ENCODE data around the gene TMED8.
"Not testable (repeated sequence)": the region's sequence is repeated elsewhere in the genome, so short reads cannot be mapped to it uniquely, and the experiment has no call there.

The TMED8 gene

GRCh38 chr14:77423423-77423822 is 46.5 kb upstream of the TMED8 start, which contains the start of gene NOXRED1:
Gene NOXRED1, minus strand, starts transcription at chr14:77423523. Its CDS starts 634 bp downstream, at chr14:77422889.
- no peak within 1 kb of the TSS for H3K9ac ChIP-seq (ENCODE audit: low read depth, low read length)
- no peaks in the 10 kb centered on the region for H4K20me1 ChIP-seq (ENCODE audit: insufficient read depth, low read length)
- H3K36me3 ChIP-seq (ENCODE audit: insufficient read depth, low read length) = peaks cover 55% of the 10 kb centered on the region
- H3K4me2 ChIP-seq (ENCODE audit: insufficient read depth, low read length) = no peak within 1 kb of the TSS
- no peak within 1 kb of the TSS for H2AFZ ChIP-seq (ENCODE audit: low read depth, low read length)
- H3K79me2 ChIP-seq (ENCODE audit: insufficient read depth, low read length) = no peaks in the 10 kb centered on the region
- peaks cover 6% of the 10 kb centered on the region for H3K9me3 ChIP-seq (ENCODE audit: insufficient read depth, low read length, severe bottlenecking)
- H3K27me3 ChIP-seq (ENCODE audit: insufficient read depth, low read length, poor library complexity) = no peaks in the 10 kb centered on the region
- H3K27ac ChIP-seq (ENCODE audit: low read length) = no peak within 1 kb of the TSS
- no peak for ATAC-seq (ENCODE audit: insufficient read depth, low read depth)
- no peaks in the 10 kb centered on the region for H3K4me1 ChIP-seq (ENCODE audit: insufficient read depth, low read length)
- H3K4me3 ChIP-seq (ENCODE audit: low read depth in 1 of 2, low read length in 2 of 2) = no peak within 1 kb of the TSS
- DNase-seq = no peak
- TF ChIP-seq CTCF (IDR thresholded peaks at IDR 0.05; ENCODE audit: borderline replicate concordance, extremely low read depth, low read length, poor library complexity, severe bottlenecking) = no peak
- TF ChIP-seq EZH2 (IDR thresholded peaks at IDR 0.05; ENCODE audit: borderline replicate concordance, low read depth, low read length, severe bottlenecking) = no peak

GRCh38 chr14:77421201-77421600 is 44.3 kb upstream of the TMED8 start:
- Histone ChIP-seq H3K4me3 (ENCODE audit: low read depth in 1 of 2, low read length in 2 of 2) (no peak overlapping the region), H3K79me2 (ENCODE audit: insufficient read depth, low read length) (no peaks in the 10 kb centered on the region), H3K4me2 (ENCODE audit: insufficient read depth, low read length) (no peak overlapping the region), H3K9me3 (ENCODE audit: insufficient read depth, low read length, severe bottlenecking) (peaks cover 6% of the 10 kb centered on the region), H4K20me1 (ENCODE audit: insufficient read depth, low read length) (no peaks in the 10 kb centered on the region), H3K9ac (ENCODE audit: low read depth, low read length) (no peak overlapping the region), H2AFZ (ENCODE audit: low read depth, low read length) (no peak overlapping the region), H3K27ac (ENCODE audit: low read length) (no peak overlapping the region), H3K36me3 (ENCODE audit: insufficient read depth, low read length) (peaks cover 34% of the 10 kb centered on the region), H3K27me3 (ENCODE audit: insufficient read depth, low read length, poor library complexity) (no peaks in the 10 kb centered on the region), H3K4me1 (ENCODE audit: insufficient read depth, low read length) (no peaks in the 10 kb centered on the region)
- no peak for TF ChIP-seq CTCF (IDR thresholded peaks at IDR 0.05; ENCODE audit: borderline replicate concordance, extremely low read depth, low read length, poor library complexity, severe bottlenecking)
- TF ChIP-seq EZH2 (IDR thresholded peaks at IDR 0.05; ENCODE audit: borderline replicate concordance, low read depth, low read length, severe bottlenecking) = no peak
- ATAC-seq (ENCODE audit: insufficient read depth, low read depth) (no peak), DNase-seq (no peak)

- Histone ChIP-seq H3K27ac (ENCODE audit: low read length) (no peak overlapping the region), H3K9me3 (ENCODE audit: insufficient read depth, low read length, severe bottlenecking) (peaks cover 6% of the 10 kb centered on the region), H2AFZ (ENCODE audit: low read depth, low read length) (no peak overlapping the region), H3K4me1 (ENCODE audit: insufficient read depth, low read length) (no peaks in the 10 kb centered on the region), H3K27me3 (ENCODE audit: insufficient read depth, low read length, poor library complexity) (no peaks in the 10 kb centered on the region), H3K4me3 (ENCODE audit: low read depth in 1 of 2, low read length in 2 of 2) (no peak overlapping the region), H3K36me3 (ENCODE audit: insufficient read depth, low read length) (no peaks in the 10 kb centered on the region), H3K4me2 (ENCODE audit: insufficient read depth, low read length) (no peak overlapping the region), H4K20me1 (ENCODE audit: insufficient read depth, low read length) (no peaks in the 10 kb centered on the region), H3K79me2 (ENCODE audit: insufficient read depth, low read length) (no peaks in the 10 kb centered on the region), H3K9ac (ENCODE audit: low read depth, low read length) (no peak overlapping the region)
- no peak for TF ChIP-seq CTCF (IDR thresholded peaks at IDR 0.05; ENCODE audit: borderline replicate concordance, extremely low read depth, low read length, poor library complexity, severe bottlenecking)
- no peak for TF ChIP-seq EZH2 (IDR thresholded peaks at IDR 0.05; ENCODE audit: borderline replicate concordance, low read depth, low read length, severe bottlenecking)
- DNase-seq (no peak), ATAC-seq (ENCODE audit: insufficient read depth, low read depth) (no peak)
Measured at GRCh38 chr14:77416836-77417235, 39.9 kb upstream of the TMED8 start.

- H2AFZ ChIP-seq (ENCODE audit: low read depth, low read length); H3K4me2 ChIP-seq (ENCODE audit: insufficient read depth, low read length); H3K36me3 ChIP-seq (ENCODE audit: insufficient read depth, low read length); DNase-seq; H3K27ac ChIP-seq (ENCODE audit: low read length); H3K4me3 ChIP-seq (ENCODE audit: low read depth in 1 of 2, low read length in 2 of 2); H3K4me1 ChIP-seq (ENCODE audit: insufficient read depth, low read length); H3K9me3 ChIP-seq (ENCODE audit: insufficient read depth, low read length, severe bottlenecking); H3K27me3 ChIP-seq (ENCODE audit: insufficient read depth, low read length, poor library complexity); H3K9ac ChIP-seq (ENCODE audit: low read depth, low read length); H3K79me2 ChIP-seq (ENCODE audit: insufficient read depth, low read length); H4K20me1 ChIP-seq (ENCODE audit: insufficient read depth, low read length); ATAC-seq (ENCODE audit: insufficient read depth, low read depth): not testable (repeated sequence)
Measured at GRCh38 chr14:77416098-77416497, 39.2 kb upstream of the TMED8 start.

GRCh38 chr14:77415403-77416030 is 38.6 kb upstream of the TMED8 start:
- H3K79me2 ChIP-seq (ENCODE audit: insufficient read depth, low read length); H2AFZ ChIP-seq (ENCODE audit: low read depth, low read length); H3K4me1 ChIP-seq (ENCODE audit: insufficient read depth, low read length); ATAC-seq (ENCODE audit: insufficient read depth, low read depth); H4K20me1 ChIP-seq (ENCODE audit: insufficient read depth, low read length); H3K4me2 ChIP-seq (ENCODE audit: insufficient read depth, low read length); H3K9me3 ChIP-seq (ENCODE audit: insufficient read depth, low read length, severe bottlenecking); H3K27me3 ChIP-seq (ENCODE audit: insufficient read depth, low read length, poor library complexity); H3K36me3 ChIP-seq (ENCODE audit: insufficient read depth, low read length); H3K4me3 ChIP-seq (ENCODE audit: low read depth in 1 of 2, low read length in 2 of 2); H3K9ac ChIP-seq (ENCODE audit: low read depth, low read length); H3K27ac ChIP-seq (ENCODE audit: low read length); DNase-seq: not testable (repeated sequence)

Measured in DND-41 (cell line).